ENCODE results near the gene FAM107B.
"Not testable (repeated sequence)": the region's sequence is repeated elsewhere in the genome, so short reads cannot be mapped to it uniquely, and the experiment has no call there.

DNA sequence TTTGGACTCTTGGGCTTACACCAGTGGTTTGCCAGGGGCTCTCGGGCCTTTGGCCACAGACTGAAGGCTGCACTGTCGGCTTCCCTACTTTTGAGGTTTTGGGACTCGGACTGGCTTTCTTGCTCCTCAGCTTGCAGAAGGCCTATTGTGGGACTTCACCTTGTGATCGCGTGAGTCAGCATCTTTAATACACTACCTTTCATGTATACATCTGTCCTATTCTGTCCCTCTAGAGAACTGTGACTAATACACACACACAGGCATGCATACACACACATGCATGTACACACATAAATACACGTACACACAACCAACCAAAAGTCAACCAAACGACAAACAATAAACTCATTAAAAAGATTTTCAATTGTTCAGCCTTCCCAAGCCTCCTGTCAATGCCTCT lies 86.5 kb downstream of the FAM107B start:
- not testable (repeated sequence) for TF ChIP-seq SP1 (IDR thresholded peaks at IDR 0.05; ENCODE audit: low read depth, low read length); CTBP2 (IDR thresholded peaks at IDR 0.05; ENCODE audit: borderline replicate concordance, insufficient read depth, insufficient read length, low read length); ATF3 (IDR thresholded peaks at IDR 0.05; ENCODE audit: insufficient read depth, low read depth, low read length); EZH2 (IDR thresholded peaks at IDR 0.05; ENCODE audit: low read depth, low read length, severe bottlenecking); POLR2A (IDR thresholded peaks at IDR 0.05; ENCODE audit: control extremely low read depth in 1 of 2, low read depth in 2 of 2, low read length in 2 of 2); CHD2 (IDR thresholded peaks at IDR 0.05; ENCODE audit: low read length)
- TF ChIP-seq, protein P1, sequence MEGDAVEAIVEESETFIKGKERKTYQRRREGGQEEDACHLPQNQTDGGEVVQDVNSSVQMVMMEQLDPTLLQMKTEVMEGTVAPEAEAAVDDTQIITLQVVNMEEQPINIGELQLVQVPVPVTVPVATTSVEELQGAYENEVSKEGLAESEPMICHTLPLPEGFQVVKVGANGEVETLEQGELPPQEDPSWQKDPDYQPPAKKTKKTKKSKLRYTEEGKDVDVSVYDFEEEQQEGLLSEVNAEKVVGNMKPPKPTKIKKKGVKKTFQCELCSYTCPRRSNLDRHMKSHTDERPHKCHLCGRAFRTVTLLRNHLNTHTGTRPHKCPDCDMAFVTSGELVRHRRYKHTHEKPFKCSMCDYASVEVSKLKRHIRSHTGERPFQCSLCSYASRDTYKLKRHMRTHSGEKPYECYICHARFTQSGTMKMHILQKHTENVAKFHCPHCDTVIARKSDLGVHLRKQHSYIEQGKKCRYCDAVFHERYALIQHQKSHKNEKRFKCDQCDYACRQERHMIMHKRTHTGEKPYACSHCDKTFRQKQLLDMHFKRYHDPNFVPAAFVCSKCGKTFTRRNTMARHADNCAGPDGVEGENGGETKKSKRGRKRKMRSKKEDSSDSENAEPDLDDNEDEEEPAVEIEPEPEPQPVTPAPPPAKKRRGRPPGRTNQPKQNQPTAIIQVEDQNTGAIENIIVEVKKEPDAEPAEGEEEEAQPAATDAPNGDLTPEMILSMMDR (IDR thresholded peaks at IDR 0.05; ENCODE audit: control extremely low read depth in 1 of 3, insufficient read depth in 1 of 3, low read depth in 1 of 3, low read length in 3 of 3), result not testable (repeated sequence)

Data from H1 (cell line).